K562 (cell line): Measurements from ENCODE around the gene DHX35. TPM values are rescaled to one million over a fixed set of nuclear protein-coding genes. Genes with fewer than 3 reads are reported as not detected.

Source experiments
- CTCF ChIP-seq, 3 experiments: IDR thresholded peaks in 2 of 3; conservative IDR thresholded peaks in 1 of 3; 2 replicates each; pipeline ENCODE4 v1.5.1; 2011 to 2012; ENCODE audit warnings: low read length in 3 of 3, mild to moderate bottlenecking in 3 of 3, control low read depth in 2 of 3, improper control_type of control experiment in 1 of 3, inconsistent platforms in 1 of 3, low read depth in 1 of 3, mixed read lengths in 1 of 3, moderate library complexity in 1 of 3; ENCODE audit not compliant: insufficient read depth in 2 of 3
- CXXC5 ChIP-seq: fragments of 250-450 bp; sonication (Bioruptor Pico); IDR thresholded peaks from 2 replicates; pipeline ENCODE4 v1.8.0; 2022; ENCODE audit warnings: inconsistent platforms, mild to moderate bottlenecking, moderate library complexity
- GTF2F1 ChIP-seq: IDR thresholded peaks from 2 replicates; pipeline ENCODE4 v1.6.1; 2011; ENCODE audit warnings: low read depth, low read length, improper control_type of control experiment
- NFRKB ChIP-seq: fragments of 450-650 bp; IDR thresholded peaks from 2 replicates; pipeline ENCODE4 v1.6.1; 2016; ENCODE audit warnings: low read depth
- NR3C1 ChIP-seq: sonication (generic); formaldehyde crosslinking; IDR thresholded peaks from 2 replicates; pipeline ENCODE4 v1.8.1; 2022; ENCODE audit warnings: missing genetic modification reagents
- POLR2B ChIP-seq: fragments of 450-650 bp; IDR thresholded peaks from 2 replicates; pipeline ENCODE4 v1.6.1; 2018; ENCODE audit warnings: low read depth; ENCODE audit not compliant: partially characterized antibody
- RAD21 ChIP-seq, 2 experiments: fragments of 250-450 bp in 1 of 2; fragments of 450-650 bp in 1 of 2; sonication (Bioruptor Pico) in 1 of 2; formaldehyde crosslinking in 1 of 2; IDR thresholded peaks in 1 of 2; conservative IDR thresholded peaks in 1 of 2; 2 replicates each; pipeline versions ENCODE4 v1.4.0 to v1.8.0; 2020 to 2022; ENCODE audit warnings: mild to moderate bottlenecking in 2 of 2, moderate library complexity in 1 of 2
- REST ChIP-seq, 2 experiments: fragments of 450-650 bp; formaldehyde crosslinking in 1 of 2; IDR thresholded peaks; 2 replicates each; pipeline versions ENCODE4 v1.4.0 to v1.6.1; 2014 to 2020; ENCODE audit warnings: mild to moderate bottlenecking in 2 of 2, borderline replicate concordance in 1 of 2, low read depth in 1 of 2
- ZNF263 ChIP-seq: sonication (generic); formaldehyde crosslinking; IDR thresholded peaks from 2 replicates; pipeline ENCODE4 v1.8.0; 2022; ENCODE audit warnings: mild to moderate bottlenecking, missing genetic modification reagents, borderline replicate concordance
- ZNF609 ChIP-seq: sonication (generic); formaldehyde crosslinking; IDR thresholded peaks from 2 replicates; pipeline ENCODE4 v1.8.1; 2023; ENCODE audit warnings: missing genetic modification reagents, mild to moderate bottlenecking, borderline replicate concordance
- ZNF644 ChIP-seq: fragments of 200-800 bp; sonication (Bioruptor generic); IDR thresholded peaks from 2 replicates; pipeline ENCODE4 v1.6.1; 2016; ENCODE audit warnings: low read depth, missing genetic modification characterization, missing compliant biosample characterization
- ZNF77 ChIP-seq: fragments of 250-450 bp; sonication (Bioruptor Pico); IDR thresholded peaks from 2 replicates; pipeline ENCODE4 v1.5.0; 2020
- ZNF780A ChIP-seq: fragments of 250-450 bp; sonication (Bioruptor Pico); IDR thresholded peaks from 2 replicates; pipeline ENCODE4 v1.5.0; 2021; ENCODE audit warnings: mild to moderate bottlenecking
- polyA plus RNA-seq, 8 experiments: library from polyadenylated mRNA; depleted of rRNA in 4 of 8; stranded (reverse) in 5 of 8; unstranded in 3 of 8; fragments of >200 nt; fragmentation: Nextera tagmentation in 2 of 8; fragmentation: Illumina TruSeq in 1 of 8; extraction: Ambion mirVana in 2 of 8; extraction: Trizol in 1 of 8; gene quantifications; 2 replicates each; pipeline versions ENCODE4 v1.2.1 to v1.2.3, GENCODE V29; 2011 to 2014; ENCODE audit warnings: inconsistent platforms in 1 of 8, missing spikeins in 1 of 8
- total RNA-seq, 7 experiments: library from RNA; depleted of rRNA in 6 of 7; stranded (reverse); fragments of >200 nt in 6 of 7; fragmentation: Illumina TruSeq in 2 of 7; extraction: Trizol in 2 of 7; gene quantifications; 2 replicates each; pipeline versions ENCODE4 v1.2.1 to v1.2.3, GENCODE V29; 2011 to 2021; ENCODE audit warnings: low replicate concordance in 1 of 7

DHX35 gene
- total and polyA plus RNA-seq, 9 of the 15 experiments (the other 6 are each of a cell fraction or from before 2014, with no cell fraction given) = 6.5 to 25.6 (median 16.9) TPM

GRCh38 chr20:39081255-39081654, 119.1 kb downstream of the DHX35 start (continued):
- TF ChIP-seq REST (IDR thresholded peaks at IDR 0.05; ENCODE audit: borderline replicate concordance) (peak; percentile 53; the same call in 1 of the 2 replicates), REST (CRISPR knock-in tag; IDR thresholded peaks at IDR 0.05; ENCODE audit: low read depth) (no peak), ZNF263 (CRISPR knock-in tag) (no peak), CXXC5 (no peak), ZNF780A (CRISPR knock-in tag) (no peak), ZNF609 (CRISPR knock-in tag) (no peak), GTF2F1 (no peak), ZNF77 (CRISPR knock-in tag) (no peak), NFRKB (no peak), NR3C1 (CRISPR knock-in tag) (no peak), RAD21 (CRISPR knock-in tag; conservative IDR thresholded peaks at IDR 0.05 in 1 of 2, IDR thresholded peaks at IDR 0.05 in 1 of 2) (peak; percentile 52 to 80; a peak in 3 of 4 replicates), POLR2B (no peak), ZNF644 (no peak), CTCF (IDR thresholded peaks at IDR 0.05 in 2 of 3, conservative IDR thresholded peaks at IDR 0.05 in 1 of 3; ENCODE audit: insufficient read depth in 2 of 3, low read depth in 1 of 3, low read length in 3 of 3) (peak; percentile 75 to 89 (median 84))
